ENCODE measurements around the gene RIN3. TPM values are rescaled to one million over a fixed set of nuclear protein-coding genes. Genes with fewer than 3 reads are reported as not detected.

Gene RIN3
- polyA plus RNA-seq, 3 donors: 42.8 to 144 (median 54.6) TPM

GRCh38 chr14:92497391-92497790, 16.2 kb upstream of the RIN3 start:
- no peak overlapping the region for H3K4me3 ChIP-seq (replicated peaks in 1 of 3; ENCODE audit: low read depth in 2 of 3, low read length in 3 of 3)
- H3K36me3 ChIP-seq (replicated peaks in 1 of 2; ENCODE audit: control insufficient read depth in 1 of 2, insufficient read depth in 2 of 2, low read length in 2 of 2): peaks cover 21 to 51% of the 10 kb centered on the region in 2 donors
- peaks cover 0 to 14% (median 8%) of the 10 kb centered on the region in 3 donors for H3K27me3 Mint-ChIP-seq (ENCODE audit: low read depth in 3 of 3)
- H3K9me3 ChIP-seq (replicated peaks in 1 of 2; ENCODE audit: control insufficient read depth in 1 of 2, insufficient read depth in 1 of 2, low read length in 2 of 2): no peaks in the 10 kb centered on the region
- no peak overlapping the region for H3K4me3 Mint-ChIP-seq
- H3K27ac Mint-ChIP-seq: peak overlapping the region in 2 of 7 donors; percentile 14 to 28
- intact Hi-C loops (cut with micrococcal nuclease): no loop called here
- H3K27ac ChIP-seq (ENCODE audit: low read depth in 1 of 2, low read length in 2 of 2): no peak overlapping the region
- no peak overlapping the region for H3K9ac ChIP-seq (ENCODE audit: insufficient read depth, low read length, poor library complexity, severe bottlenecking)
- H4K20me1 ChIP-seq (ENCODE audit: insufficient read depth, low read length): no peaks in the 10 kb centered on the region
- no peak overlapping the region for H2AFZ ChIP-seq (ENCODE audit: insufficient read depth, low read depth, low read length, poor library complexity, severe bottlenecking)
- H3K9me3 Mint-ChIP-seq: peaks cover 0 to 3% (median 0%) of the 10 kb centered on the region in 7 donors
- H3K79me2 ChIP-seq (ENCODE audit: insufficient read depth, low read length): peaks cover 11% of the 10 kb centered on the region
- no peak for DNase-seq
- H3K36me3 Mint-ChIP-seq: peaks cover 75 to 84% of the 10 kb centered on the region in 2 donors
- TF ChIP-seq CTCF (IDR thresholded peaks at IDR 0.05): no peak
- no peak overlapping the region for H3K4me2 ChIP-seq (replicated peaks; ENCODE audit: extremely low read depth, low read length, poor library complexity, severe bottlenecking)
- no peaks in the 10 kb centered on the region for H3K27me3 ChIP-seq (ENCODE audit: control insufficient read depth in 2 of 2, insufficient read depth in 2 of 2, low read length in 2 of 2)
- peaks cover 40 to 50% of the 10 kb centered on the region in 2 donors for H3K4me1 ChIP-seq (ENCODE audit: control insufficient read depth in 1 of 2, insufficient read depth in 2 of 2, low read length in 2 of 2)
- peaks cover 48% of the 10 kb centered on the region for H3K4me1 Mint-ChIP-seq
- WGBS (ENCODE audit: insufficient coverage): no CpG with 5 or more reads among the region's 8 CpGs

GRCh38 chr14:92499234-92499633, 14.3 kb upstream of the RIN3 start:
- no peak overlapping the region for H3K4me2 ChIP-seq (replicated peaks; ENCODE audit: extremely low read depth, low read length, poor library complexity, severe bottlenecking)
- H2AFZ ChIP-seq (ENCODE audit: insufficient read depth, low read depth, low read length, poor library complexity, severe bottlenecking): no peak overlapping the region
- peaks cover 13 to 35% of the 10 kb centered on the region in 2 donors for H3K36me3 ChIP-seq (replicated peaks in 1 of 2; ENCODE audit: control insufficient read depth in 1 of 2, insufficient read depth in 2 of 2, low read length in 2 of 2)
- DNase-seq: no peak
- no peaks in the 10 kb centered on the region for H3K9me3 ChIP-seq (replicated peaks in 1 of 2; ENCODE audit: control insufficient read depth in 1 of 2, insufficient read depth in 1 of 2, low read length in 2 of 2)
- H3K9ac ChIP-seq (ENCODE audit: insufficient read depth, low read length, poor library complexity, severe bottlenecking): no peak overlapping the region
- Mint-ChIP-seq H3K27ac (peak overlapping the region in 2 of 7 donors; percentile 15 to 33), H3K27me3 (ENCODE audit: low read depth in 3 of 3) (peaks cover 0 to 19% (median 13%) of the 10 kb centered on the region in 3 donors), H3K36me3 (peaks cover 66 to 79% of the 10 kb centered on the region in 2 donors), H3K4me3 (no peak overlapping the region), H3K4me1 (peaks cover 46% of the 10 kb centered on the region), H3K9me3 (peaks cover 0 to 3% (median 0%) of the 10 kb centered on the region in 7 donors)
- TF ChIP-seq CTCF (IDR thresholded peaks at IDR 0.05): no peak
- peaks cover 35 to 48% of the 10 kb centered on the region in 2 donors for H3K4me1 ChIP-seq (ENCODE audit: control insufficient read depth in 1 of 2, insufficient read depth in 2 of 2, low read length in 2 of 2)
- no peaks in the 10 kb centered on the region for H4K20me1 ChIP-seq (ENCODE audit: insufficient read depth, low read length)
- 96% methylated on average over 3 of the region's 3 CpGs for WGBS (ENCODE audit: insufficient coverage)
- intact Hi-C loops (cut with micrococcal nuclease): no loop called here
- H3K27me3 ChIP-seq (ENCODE audit: control insufficient read depth in 2 of 2, insufficient read depth in 2 of 2, low read length in 2 of 2): no peaks in the 10 kb centered on the region
- no peaks in the 10 kb centered on the region for H3K79me2 ChIP-seq (ENCODE audit: insufficient read depth, low read length)
- H3K4me3 ChIP-seq (replicated peaks in 1 of 3; ENCODE audit: low read depth in 2 of 3, low read length in 3 of 3): no peak overlapping the region
- H3K27ac ChIP-seq (ENCODE audit: low read depth in 1 of 2, low read length in 2 of 2): no peak overlapping the region
